ENCODE results near the gene FOXRED2.
"Not testable (repeated sequence)": the region's sequence is repeated elsewhere in the genome, so short reads cannot be mapped to it uniquely, and the experiment has no call there.

- not testable (repeated sequence) for TF ChIP-seq CTCF (IDR thresholded peaks at IDR 0.05; ENCODE audit: low read depth, low read length); EZH2phosphoT487 (IDR thresholded peaks at IDR 0.05; ENCODE audit: low read depth)
Measured at GRCh38 chr22:36450923-36451322, 55.9 kb downstream of the FOXRED2 start.

All from OCI-LY3 (cell line).